ENCODE measurements around the gene SMTN.

- TF ChIP-seq FOXM1 (IDR thresholded peaks at IDR 0.05; ENCODE audit: borderline replicate concordance, low read depth) (no peak), YY1 (IDR thresholded peaks at IDR 0.05; ENCODE audit: low read depth) (no peak), TEAD4 (IDR thresholded peaks at IDR 0.05) (no peak), EGR1 (IDR thresholded peaks at IDR 0.05) (no peak), USF1 (IDR thresholded peaks at IDR 0.05) (no peak), MAX (IDR thresholded peaks at IDR 0.05) (no peak)
These were observed 44.5 kb downstream of the SMTN start for GRCh38 chr22:31125521-31126117.

Data from Ishikawa (cell line).